ENCODE results near the gene DISC1. TPM values are rescaled to one million over a fixed set of nuclear protein-coding genes. Genes with fewer than 3 reads are reported as not detected.

Gene DISC1
- total RNA-seq, 1 donor from 2014 or later = 16.0 TPM

- H3K27ac ChIP-seq = no peak overlapping the region
- no peaks in the 10 kb centered on the region for H3K9me3 ChIP-seq
- no peak overlapping the region for H3K4me3 ChIP-seq
- intact Hi-C loops (cut with DNase I) = no loop called here
- no peaks in the 10 kb centered on the region for H3K4me1 ChIP-seq
- no peak for TF ChIP-seq CTCF (IDR thresholded peaks at IDR 0.05)
- H3K36me3 ChIP-seq = no peaks in the 10 kb centered on the region
- H3K27me3 ChIP-seq = no peaks in the 10 kb centered on the region
- DNase-seq (ENCODE audit: low spot score in 2 of 2) = no peak
Measured at GRCh38 chr1:231855361-231855760, 228.8 kb downstream of the DISC1 start.

DNA sequence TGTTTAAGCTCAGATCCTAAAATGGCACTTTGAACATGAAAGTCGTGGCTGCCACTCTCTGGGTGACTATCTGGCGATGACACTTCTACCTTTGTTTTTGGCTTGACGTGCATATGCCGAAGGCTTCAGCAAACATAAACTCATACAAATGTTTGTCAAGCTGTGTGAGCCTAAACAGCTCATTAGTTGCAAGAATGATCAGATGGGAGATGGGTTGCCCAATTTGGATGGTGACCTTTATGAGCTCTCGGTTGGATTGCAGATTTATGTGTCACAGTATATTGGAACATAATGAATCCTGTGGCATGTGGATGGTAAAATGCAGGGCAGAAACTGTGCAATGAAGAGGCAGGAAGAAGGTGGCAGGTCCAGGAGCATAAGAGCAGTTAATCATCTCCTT lies 229.3 kb downstream of the DISC1 start:
- no peaks in the 10 kb centered on the region for H3K36me3 ChIP-seq
- H3K27me3 ChIP-seq = no peaks in the 10 kb centered on the region
- H3K4me1 ChIP-seq = no peaks in the 10 kb centered on the region
- DNase-seq (ENCODE audit: low spot score in 2 of 2) = no peak
- intact Hi-C loops (cut with DNase I) = no loop called here
- H3K4me3 ChIP-seq = no peak overlapping the region
- H3K9me3 ChIP-seq = no peaks in the 10 kb centered on the region
- no peak overlapping the region for H3K27ac ChIP-seq
- no peak for TF ChIP-seq CTCF (IDR thresholded peaks at IDR 0.05)

DNA sequence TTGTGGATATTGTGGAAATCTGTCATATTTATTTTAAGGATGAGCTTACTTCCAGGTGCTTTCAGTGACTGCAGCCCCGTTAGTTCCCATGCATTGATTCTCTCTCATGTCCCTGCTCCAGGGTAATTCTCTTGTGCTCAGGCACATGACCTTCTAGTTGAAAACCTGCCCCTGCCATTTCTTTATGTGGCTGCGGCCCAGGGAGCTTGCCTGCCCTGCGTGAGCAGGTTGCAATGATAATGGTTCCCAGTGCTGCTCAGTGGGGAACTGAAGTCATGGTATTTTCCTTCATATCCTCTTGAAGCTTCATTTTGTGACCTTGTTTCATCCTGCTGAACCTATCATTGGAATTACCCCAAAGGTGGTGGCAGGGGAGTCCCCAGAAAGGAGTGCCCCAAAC lies 229.8 kb downstream of the DISC1 start:
- no peak overlapping the region for H3K4me3 ChIP-seq
- H3K27ac ChIP-seq = no peak overlapping the region
- no peaks in the 10 kb centered on the region for H3K9me3 ChIP-seq
- DNase-seq (ENCODE audit: low spot score in 2 of 2) = no peak
- TF ChIP-seq CTCF (IDR thresholded peaks at IDR 0.05) = no peak
- no peaks in the 10 kb centered on the region for H3K36me3 ChIP-seq
- H3K4me1 ChIP-seq = no peaks in the 10 kb centered on the region
- intact Hi-C loops (cut with DNase I) = no loop called here
- H3K27me3 ChIP-seq = no peaks in the 10 kb centered on the region

GRCh38 chr1:231856894-231857293 lies 230.3 kb downstream of the DISC1 start:
- Histone ChIP-seq H3K27ac (no peak overlapping the region), H3K36me3 (no peaks in the 10 kb centered on the region)
- intact Hi-C loops (cut with DNase I) = no loop called here

DNA sequence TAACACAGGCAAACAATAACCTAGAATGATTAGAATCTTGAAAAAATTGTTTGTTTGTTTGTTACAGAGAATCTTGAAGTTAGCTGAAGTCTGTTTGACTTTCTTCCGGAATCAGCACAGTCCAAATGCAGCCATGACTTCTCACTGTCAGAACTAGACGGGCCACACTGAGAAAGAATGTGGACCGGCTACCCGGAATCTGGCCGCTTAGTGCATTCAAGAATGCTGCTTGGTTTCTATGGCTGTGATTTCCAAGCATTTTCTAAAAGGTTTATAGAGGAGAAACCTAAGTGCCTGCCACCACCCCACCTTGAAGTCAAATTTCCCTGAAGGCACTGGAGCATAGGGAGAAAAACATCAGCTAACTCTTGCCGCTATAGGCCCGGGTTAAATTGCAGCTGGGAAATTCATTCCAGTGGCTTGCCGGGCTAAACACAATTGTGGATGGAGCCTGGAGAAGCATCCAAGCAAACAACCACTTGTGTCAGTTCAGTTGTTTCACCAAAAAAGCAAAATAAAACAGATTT lies 231.1 kb downstream of the DISC1 start:
- Histone ChIP-seq H3K4me1 (no peaks in the 10 kb centered on the region), H3K9me3 (no peaks in the 10 kb centered on the region), H3K27ac (no peak overlapping the region), H3K4me3 (no peak overlapping the region), H3K27me3 (no peaks in the 10 kb centered on the region), H3K36me3 (no peaks in the 10 kb centered on the region)
- intact Hi-C loops (cut with DNase I) = no loop called here
- TF ChIP-seq CTCF (IDR thresholded peaks at IDR 0.05) = no peak
- DNase-seq (ENCODE audit: low spot score in 2 of 2) = no peak

More at GRCh38 chr1:231856894-231857293, 230.3 kb downstream of the DISC1 start:
- Histone ChIP-seq H3K4me3 (no peak overlapping the region), H3K4me1 (no peaks in the 10 kb centered on the region), H3K9me3 (no peaks in the 10 kb centered on the region), H3K27me3 (no peaks in the 10 kb centered on the region)
- TF ChIP-seq CTCF (IDR thresholded peaks at IDR 0.05) = no peak
- DNase-seq (ENCODE audit: low spot score in 2 of 2) = no peak
